Medulla oblongata (tissue), 1 donor: ENCODE results near the gene FURIN.
A peak's percentile ranks its signal among the peaks of the same experiment; 100 is the strongest.
"Not testable (repeated sequence)": the region's sequence is repeated elsewhere in the genome, so short reads cannot be mapped to it uniquely, and the experiment has no call there.

Experiments used
- DNase-seq: peaks from one replicate; pipeline ENCODE4 v3.0.0-alpha.2; 2015; ENCODE audit errors: extremely low spot score

The FURIN gene

GRCh38 chr15:90902840-90903732 is 34.7 kb downstream of the FURIN start, which contains the start of gene MAN2A2:
TSS of gene MAN2A2 (plus strand) at chr15:90903302. CDS start at chr15:90904208, 906 bp downstream.
- peak; percentile 89 for DNase-seq

- no peak for DNase-seq
These were observed 35.5 kb downstream of the FURIN start for GRCh38 chr15:90903733-90904536.

GRCh38 chr15:90904746-90905145 is 36.4 kb downstream of the FURIN start:
- no peak for DNase-seq

- DNase-seq, result no peak
These were observed 37.2 kb downstream of the FURIN start for GRCh38 chr15:90905306-90906180.

GRCh38 chr15:90906181-90906849 is 37.9 kb downstream of the FURIN start:
- no peak for DNase-seq

- DNase-seq, result no peak
These were observed 38.8 kb downstream of the FURIN start for GRCh38 chr15:90907051-90907660.

- DNase-seq, result peak; percentile 58
These were observed 39.6 kb downstream of the FURIN start for GRCh38 chr15:90907838-90908507.

GRCh38 chr15:90909449-90909848 is 41.1 kb downstream of the FURIN start:
- not testable (repeated sequence) for DNase-seq

- no peak for DNase-seq
These were observed 41.6 kb downstream of the FURIN start for GRCh38 chr15:90909976-90910375.

- DNase-seq, result no peak
These were observed 42.3 kb downstream of the FURIN start for GRCh38 chr15:90910441-90911301.

GRCh38 chr15:90911302-90911623 is 42.9 kb downstream of the FURIN start:
- no peak for DNase-seq

- no peak for DNase-seq
These were observed 43.8 kb downstream of the FURIN start for GRCh38 chr15:90911906-90912769.

- no peak for DNase-seq
These were observed 44.3 kb downstream of the FURIN start for GRCh38 chr15:90912770-90913075.

GRCh38 chr15:90913398-90913944 is 45.1 kb downstream of the FURIN start:
- no peak for DNase-seq

GRCh38 chr15:90914305-90915080 is 46.1 kb downstream of the FURIN start:
- no peak for DNase-seq

- no peak for DNase-seq
These were observed 46.9 kb downstream of the FURIN start for GRCh38 chr15:90915216-90915807.
